ENCODE measurements around the gene LPAR5. TPM values are rescaled to one million over a fixed set of nuclear protein-coding genes. Genes with fewer than 3 reads are reported as not detected.

LPAR5 gene
- total RNA-seq, 1 experiment from 2014 or later, result 0.22 TPM

DNA sequence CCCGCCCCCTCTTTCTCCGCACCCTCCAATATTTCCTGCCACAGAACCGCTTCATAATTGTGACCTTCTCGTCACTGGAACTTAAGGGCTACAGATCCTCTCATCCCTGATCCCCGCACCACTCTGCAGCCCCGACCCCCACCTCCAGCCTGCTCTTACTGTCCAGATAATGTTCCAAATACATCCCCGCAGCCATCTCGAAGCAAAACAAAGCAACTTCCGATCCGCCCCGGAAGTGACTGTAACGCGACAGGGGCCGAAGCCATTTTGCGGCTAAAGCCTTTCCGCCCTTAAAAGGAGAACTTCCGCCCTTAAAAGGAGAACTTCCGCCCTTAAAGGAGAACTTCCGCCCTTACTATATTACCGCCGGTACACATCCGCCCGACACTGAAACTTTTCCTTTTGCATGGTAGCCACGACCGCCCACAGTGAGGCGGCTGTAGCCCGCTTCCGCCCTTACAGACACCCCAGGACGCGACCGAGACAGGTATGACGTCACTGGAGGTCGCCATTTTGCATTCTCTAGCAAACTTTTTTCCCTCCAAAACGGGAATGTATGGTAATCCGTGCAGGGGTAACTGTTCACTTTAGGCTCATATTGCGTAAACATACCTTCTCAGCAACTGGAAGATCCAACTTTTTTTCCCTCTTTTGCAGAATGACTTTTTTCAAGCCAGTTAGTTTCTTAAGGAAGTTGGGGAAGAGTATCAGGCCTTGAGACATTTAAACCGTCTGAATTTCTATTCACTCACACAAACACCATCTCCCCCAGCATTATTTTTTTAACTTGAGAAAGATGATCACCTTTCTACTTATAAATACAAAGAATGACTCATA, 27.4 kb upstream of the LPAR5 start, which contains the start of gene ING4:
ING4 (minus strand) TSS at position 214 of the 837 bp plus-strand sequence; CDS start at position 196, 18 bp downstream.
- Mint-ChIP-seq H3K27me3 (ENCODE audit: low read depth) (no peaks in the 10 kb centered on the region), H3K4me3 (peak within 1 kb of the TSS; percentile 94 to 96), H3K9me3 (no peaks in the 10 kb centered on the region), H3K4me1 (peaks cover 10% of the 10 kb centered on the region in 2 experiments), H3K36me3 (ENCODE audit: insufficient read depth in 1 of 3, low read depth in 3 of 3) (peaks cover 11 to 25% (median 19%) of the 10 kb centered on the region in 3 experiments), H3K27ac (peak within 1 kb of the TSS; percentile 96 to 99 (median 98))
- no peak within 1 kb of the TSS for H3K27ac ChIP-seq (ENCODE audit: insufficient read length, low read depth, low read length)
- H3K18ac ChIP-seq (ENCODE audit: insufficient read length, low read depth, low read length), result peak within 1 kb of the TSS; percentile 71
- H2BK5ac ChIP-seq (ENCODE audit: insufficient read length, low read length), result no peak within 1 kb of the TSS
- H3K23ac ChIP-seq (ENCODE audit: insufficient read length, low read depth, low read length), result no peak within 1 kb of the TSS
- H4K8ac ChIP-seq (replicated peaks; ENCODE audit: insufficient read length, low read depth, low read length), result no peak within 1 kb of the TSS
- H2BK20ac ChIP-seq (ENCODE audit: low read depth, low read length, poor library complexity, severe bottlenecking), result no peak within 1 kb of the TSS
- no peak within 1 kb of the TSS for H2BK12ac ChIP-seq (ENCODE audit: insufficient read length, low read depth, low read length)
- peak within 1 kb of the TSS; percentile 89 for H3K9ac ChIP-seq (ENCODE audit: extremely low read depth, insufficient read length, low read length)
- H3K9me3 ChIP-seq (ENCODE audit: control insufficient read depth, low read depth, low read length), result no peaks in the 10 kb centered on the region
- H3K4ac ChIP-seq (ENCODE audit: low read depth, low read length), result no peak within 1 kb of the TSS
- H2BK15ac ChIP-seq (ENCODE audit: low read depth, low read length), result no peak within 1 kb of the TSS
- peak within 1 kb of the TSS; percentile 36 for H4K5ac ChIP-seq (ENCODE audit: insufficient read length, low read depth, low read length)
- DNase-seq, result peak; percentile 100
- no peaks in the 10 kb centered on the region for H3K4me1 ChIP-seq (ENCODE audit: insufficient read depth, low read length)
- TF ChIP-seq, protein P1, sequence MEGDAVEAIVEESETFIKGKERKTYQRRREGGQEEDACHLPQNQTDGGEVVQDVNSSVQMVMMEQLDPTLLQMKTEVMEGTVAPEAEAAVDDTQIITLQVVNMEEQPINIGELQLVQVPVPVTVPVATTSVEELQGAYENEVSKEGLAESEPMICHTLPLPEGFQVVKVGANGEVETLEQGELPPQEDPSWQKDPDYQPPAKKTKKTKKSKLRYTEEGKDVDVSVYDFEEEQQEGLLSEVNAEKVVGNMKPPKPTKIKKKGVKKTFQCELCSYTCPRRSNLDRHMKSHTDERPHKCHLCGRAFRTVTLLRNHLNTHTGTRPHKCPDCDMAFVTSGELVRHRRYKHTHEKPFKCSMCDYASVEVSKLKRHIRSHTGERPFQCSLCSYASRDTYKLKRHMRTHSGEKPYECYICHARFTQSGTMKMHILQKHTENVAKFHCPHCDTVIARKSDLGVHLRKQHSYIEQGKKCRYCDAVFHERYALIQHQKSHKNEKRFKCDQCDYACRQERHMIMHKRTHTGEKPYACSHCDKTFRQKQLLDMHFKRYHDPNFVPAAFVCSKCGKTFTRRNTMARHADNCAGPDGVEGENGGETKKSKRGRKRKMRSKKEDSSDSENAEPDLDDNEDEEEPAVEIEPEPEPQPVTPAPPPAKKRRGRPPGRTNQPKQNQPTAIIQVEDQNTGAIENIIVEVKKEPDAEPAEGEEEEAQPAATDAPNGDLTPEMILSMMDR (conservative IDR thresholded peaks at IDR 0.05), result no peak
- no peaks in the 10 kb centered on the region for H3K79me1 ChIP-seq (ENCODE audit: insufficient read depth, low read depth, low read length, poor library complexity, severe bottlenecking)
- no peaks in the 10 kb centered on the region for H4K20me1 ChIP-seq (ENCODE audit: control insufficient read depth, insufficient read depth, insufficient read length)
- peak within 1 kb of the TSS; percentile 88 for H3K4me2 ChIP-seq (ENCODE audit: insufficient read depth, insufficient read length, low read length)
- no peak within 1 kb of the TSS for H4K91ac ChIP-seq (ENCODE audit: insufficient read length, low read depth, low read length)
- peaks cover 4% of the 10 kb centered on the region for H3K23me2 ChIP-seq (ENCODE audit: insufficient read length, low read depth, low read length, poor library complexity, severe bottlenecking)
- no peak within 1 kb of the TSS for H3T11ph ChIP-seq (ENCODE audit: low read length)
- no peak within 1 kb of the TSS for H2AFZ ChIP-seq (ENCODE audit: low read length)
- H3K56ac ChIP-seq (ENCODE audit: insufficient read length, low read depth, low read length), result no peak within 1 kb of the TSS
- no peaks in the 10 kb centered on the region for H3K79me2 ChIP-seq (ENCODE audit: insufficient read depth, low read length)
- no peaks in the 10 kb centered on the region for H3K27me3 ChIP-seq (ENCODE audit: insufficient read depth, low read length)
- no peak within 1 kb of the TSS for H2BK120ac ChIP-seq (ENCODE audit: low read depth, low read length, poor library complexity, severe bottlenecking)
- no peak within 1 kb of the TSS for H2AK5ac ChIP-seq (ENCODE audit: insufficient read length, low read length)
- peak within 1 kb of the TSS; percentile 76 for H3K14ac ChIP-seq (ENCODE audit: insufficient read depth, low read length)
- no CpG with 5 or more reads among the region's 37 CpGs for WGBS (ENCODE audit: extremely low coverage, insufficient read length, low lambda C conversion rate)

Measured in H9 (cell line).